ENCODE measurements around the gene IMPA2.
"Not testable (repeated sequence)": the region's sequence is repeated elsewhere in the genome, so short reads cannot be mapped to it uniquely, and the experiment has no call there.

IMPA2 gene

GRCh38 chr18:12036201-12036751 lies 55.0 kb downstream of the IMPA2 start:
- no peak for TF ChIP-seq CTCF (IDR thresholded peaks at IDR 0.05)
- intact Hi-C loops (cut with DNase I; ENCODE audit: low total_unique reads) = loop anchor here (10.0 kb wide), 1 partner anchor 301 kb away; no protein-coding TSS in a partner anchor
- H3K9me3 ChIP-seq = no peaks in the 10 kb centered on the region
- no peaks in the 10 kb centered on the region for H3K27me3 ChIP-seq
- H3K27ac ChIP-seq = no peak overlapping the region
- no peak overlapping the region for H3K4me3 ChIP-seq
- peaks cover 0 to 13% (median 10%) of the 10 kb centered on the region in 4 donors for H3K4me1 ChIP-seq
- DNase-seq = no peak
- H3K36me3 ChIP-seq = peaks cover 0 to 10% (median 0%) of the 10 kb centered on the region in 3 donors

DNA sequence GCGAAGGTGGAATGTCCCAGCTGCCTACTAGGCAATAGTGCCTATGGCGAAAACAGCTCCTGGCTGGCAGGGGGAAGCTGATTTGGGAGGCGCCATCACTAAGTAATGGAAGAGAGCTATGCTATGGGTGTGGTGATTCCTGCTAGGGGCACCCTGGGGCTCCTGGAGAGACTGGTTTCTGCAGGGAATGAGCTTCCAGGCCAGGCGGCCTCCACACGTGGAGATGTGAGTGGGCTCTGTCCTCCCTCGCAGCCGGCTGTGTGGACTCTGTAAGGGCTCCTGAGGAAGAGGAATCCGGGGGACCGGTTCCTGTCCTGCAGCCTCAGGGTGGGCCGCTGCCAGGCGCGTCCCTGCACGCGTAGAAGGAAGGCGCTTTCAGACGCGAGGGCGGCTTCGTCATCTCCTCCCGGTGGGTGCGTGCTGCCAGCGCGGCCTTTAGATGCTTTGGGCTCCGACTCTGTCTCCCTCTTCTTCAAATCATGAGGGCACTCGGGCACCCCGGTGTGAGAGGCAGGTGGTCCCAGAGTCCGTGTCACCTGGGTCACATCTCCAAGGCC lies 56.9 kb downstream of the IMPA2 start:
- Histone ChIP-seq H3K9me3 (no peaks in the 10 kb centered on the region), H3K27me3 (no peaks in the 10 kb centered on the region), H3K4me1 (peaks cover 0 to 13% (median 10%) of the 10 kb centered on the region in 4 donors), H3K27ac (peak overlapping the region; percentile 11 to 45), H3K4me3 (peak overlapping the region; percentile 52 to 68), H3K36me3 (peaks cover 0 to 3% (median 0%) of the 10 kb centered on the region in 3 donors)
- no peak for TF ChIP-seq CTCF (IDR thresholded peaks at IDR 0.05)
- intact Hi-C loops (cut with DNase I; ENCODE audit: low total_unique reads) = loop anchor here (2.0 to 10.0 kb wide), 2 partner anchors 99 to 303 kb away; no protein-coding TSS in a partner anchor
- DNase-seq = no peak

GRCh38 chr18:12038639-12039539 lies 57.6 kb downstream of the IMPA2 start:
- Histone ChIP-seq H3K36me3 (no peaks in the 10 kb centered on the region), H3K27me3 (no peaks in the 10 kb centered on the region), H3K4me1 (peaks cover 0 to 13% (median 10%) of the 10 kb centered on the region in 4 donors), H3K27ac (peak overlapping the region; percentile 11 to 45), H3K4me3 (peak overlapping the region; percentile 52 to 68), H3K9me3 (no peaks in the 10 kb centered on the region)
- DNase-seq = peak; percentile 79 to 88
- intact Hi-C loops (cut with DNase I; ENCODE audit: low total_unique reads) = loop anchor here (2.0 to 10.0 kb wide), 2 partner anchors 100 to 304 kb away; no protein-coding TSS in a partner anchor
- TF ChIP-seq CTCF (IDR thresholded peaks at IDR 0.05) = peak; percentile 96 to 98

DNA sequence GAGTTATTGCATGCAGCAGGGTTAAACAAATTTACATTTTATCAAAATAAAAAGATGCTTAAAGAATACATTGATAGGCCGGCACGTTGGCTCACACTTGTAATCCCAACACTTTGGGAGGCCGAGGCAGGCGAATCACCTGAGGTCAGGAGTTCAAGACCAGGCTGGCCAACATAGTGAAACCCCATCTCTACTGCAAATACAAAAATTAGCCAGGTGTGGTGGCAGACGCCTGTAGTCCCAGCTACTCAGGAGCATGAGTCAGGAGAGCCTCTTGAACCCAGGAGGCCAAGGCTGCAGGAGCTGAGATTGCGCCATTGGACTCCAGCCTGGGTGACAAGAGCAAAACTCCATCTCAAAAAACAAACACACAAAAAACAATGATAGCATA lies 58.2 kb downstream of the IMPA2 start:
- not testable (repeated sequence) for DNase-seq, H3K9me3 ChIP-seq, H3K36me3 ChIP-seq, H3K27ac ChIP-seq, H3K27me3 ChIP-seq, H3K4me3 ChIP-seq
- intact Hi-C loops (cut with DNase I; ENCODE audit: low total_unique reads) = loop anchor here (2.0 to 10.0 kb wide), 2 partner anchors 101 to 305 kb away; no protein-coding TSS in a partner anchor
- H3K4me1 ChIP-seq = peaks cover 0 to 13% (median 10%) of the 10 kb centered on the region in 4 donors

DNA sequence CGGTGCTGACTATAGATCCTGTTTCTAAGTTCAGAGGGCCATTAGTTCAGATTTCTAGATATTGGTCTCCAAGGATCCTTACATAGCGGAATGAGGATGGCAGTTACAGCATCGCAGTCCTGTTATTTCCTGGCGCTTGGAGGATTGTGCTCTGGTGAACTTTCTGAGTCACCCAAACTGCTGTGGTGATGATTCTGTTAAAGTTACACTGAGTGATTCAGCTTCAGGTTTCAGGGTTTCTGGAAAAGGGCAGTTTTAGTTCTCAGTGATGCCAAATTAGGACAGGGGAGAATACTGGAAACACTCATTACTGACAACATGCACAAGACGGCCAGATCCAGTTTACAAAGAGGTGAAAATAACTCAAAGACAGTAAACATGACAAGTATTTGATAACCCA lies 60.3 kb downstream of the IMPA2 start:
- intact Hi-C loops (cut with DNase I; ENCODE audit: low total_unique reads) = no loop called here
- H3K9me3 ChIP-seq = no peaks in the 10 kb centered on the region
- no peak overlapping the region for H3K27ac ChIP-seq
- TF ChIP-seq CTCF (IDR thresholded peaks at IDR 0.05) = no peak
- H3K36me3 ChIP-seq = no peaks in the 10 kb centered on the region
- no peak for DNase-seq
- no peaks in the 10 kb centered on the region for H3K27me3 ChIP-seq
- no peak overlapping the region for H3K4me3 ChIP-seq
- peaks cover 0 to 13% (median 10%) of the 10 kb centered on the region in 4 donors for H3K4me1 ChIP-seq
